ENCODE results near the gene IL16. TPM values are rescaled to one million over a fixed set of nuclear protein-coding genes. Genes with fewer than 3 reads are reported as not detected.

IL16 gene
- polyA plus RNA-seq, 4 donors = 5.1 to 6.3 (median 5.8) TPM

GRCh38 chr15:81361891-81362290 lies 165.2 kb downstream of the IL16 start:
- DNase-seq (ENCODE audit: low read depth in 4 of 4, low spot score in 3 of 4) = no peak

GRCh38 chr15:81362790-81363189 lies 166.1 kb downstream of the IL16 start:
- no peak for DNase-seq (ENCODE audit: low read depth in 4 of 4, low spot score in 3 of 4)

GRCh38 chr15:81363276-81363675 lies 166.6 kb downstream of the IL16 start:
- no peak for DNase-seq (ENCODE audit: low read depth in 4 of 4, low spot score in 3 of 4)

Other genes with a start within 250 kb of the IL16 start
- gene MESD, start 207.1 kb upstream of the IL16 start, polyA plus RNA-seq (ENCODE audit: insufficient read length in 4 of 4) = 10 to 100 TPM; 42.2 to 44.0 (median 43.5) TPM
- gene TLNRD1, start 196.0 kb upstream of the IL16 start, polyA plus RNA-seq (ENCODE audit: insufficient read length in 4 of 4) = 10 to 100 TPM in 1 of 4 donors, 1 to 10 TPM in 3; 8.1 to 11.7 (median 8.6) TPM
- under 1 TPM; 0.24 to 0.66 (median 0.47) TPM for gene CFAP161, start 62.6 kb upstream of the IL16 start, polyA plus RNA-seq (ENCODE audit: insufficient read length in 4 of 4)
- gene STARD5, start 127.3 kb downstream of the IL16 start, polyA plus RNA-seq (ENCODE audit: insufficient read length in 4 of 4) = 1 to 10 TPM; 2.8 to 6.9 (median 3.9) TPM
- gene TMC3, start 177.3 kb downstream of the IL16 start, polyA plus RNA-seq (ENCODE audit: insufficient read length in 4 of 4) = under 1 TPM; 0.10 to 0.20 (median 0.13) TPM